K562 (cell line): ENCODE measurements around the gene C1QTNF5. TPM values are rescaled to one million over a fixed set of nuclear protein-coding genes. Genes with fewer than 3 reads are reported as not detected.

Experiments used
- CBX5 ChIP-seq: IDR thresholded peaks from 2 replicates; pipeline ENCODE4 v1.6.1; 2014; ENCODE audit warnings: low read depth, borderline replicate concordance
- CEBPB ChIP-seq: fragments of 450-650 bp; IDR thresholded peaks from 2 replicates; pipeline ENCODE4 v1.6.1; 2016; ENCODE audit warnings: missing genetic modification characterization, missing compliant biosample characterization
- DMBX1 ChIP-seq: fragments of 250-450 bp; sonication (Bioruptor Pico); IDR thresholded peaks from 2 replicates; pipeline ENCODE4 v1.8.0; 2022; ENCODE audit warnings: inconsistent platforms, mild to moderate bottlenecking, moderate library complexity, borderline replicate concordance
- DNMT1 ChIP-seq: fragments of 450-650 bp; IDR thresholded peaks from 2 replicates; pipeline ENCODE4 v1.6.1; 2016; ENCODE audit warnings: antibody characterized with exemption, mild to moderate bottlenecking
- ESRRB ChIP-seq: fragments of 250-450 bp; sonication (Bioruptor Pico); IDR thresholded peaks from 2 replicates; pipeline ENCODE4 v1.5.0; 2020; ENCODE audit warnings: mild to moderate bottlenecking, moderate library complexity, borderline replicate concordance
- HSF4 ChIP-seq: fragments of 250-450 bp; sonication (Bioruptor Pico); IDR thresholded peaks from 2 replicates; pipeline ENCODE4 v2.1.2; 2022; ENCODE audit warnings: mild to moderate bottlenecking, moderate library complexity, borderline replicate concordance
- JUNB ChIP-seq: fragments of 450-650 bp; formaldehyde crosslinking; conservative IDR thresholded peaks from 2 replicates; pipeline ENCODE4 v1.4.0; 2020; ENCODE audit warnings: mild to moderate bottlenecking
- KLF10 ChIP-seq: fragments of 250-450 bp; sonication (Bioruptor Pico); IDR thresholded peaks from 2 replicates; pipeline ENCODE4 v1.6.1; 2021; ENCODE audit warnings: matching md5 sums
- LCOR ChIP-seq: sonication (generic); formaldehyde crosslinking; IDR thresholded peaks from 2 replicates; pipeline ENCODE4 v1.8.0; 2022; ENCODE audit warnings: mild to moderate bottlenecking, missing genetic modification reagents
- MEF2D ChIP-seq: conservative IDR thresholded peaks from 2 replicates; pipeline ENCODE4 v1.6.1; 2016; ENCODE audit warnings: low read depth, missing genetic modification characterization, missing compliant biosample characterization
- NFXL1 ChIP-seq: fragments of 450-650 bp; formaldehyde crosslinking; IDR thresholded peaks from 2 replicates; pipeline ENCODE4 v1.4.0; 2021; ENCODE audit warnings: mild to moderate bottlenecking
- NFYB ChIP-seq: IDR thresholded peaks from 2 replicates; pipeline ENCODE4 v1.6.1; 2011; ENCODE audit warnings: mild to moderate bottlenecking, moderate library complexity; ENCODE audit not compliant: insufficient read length; ENCODE audit errors: extremely low read depth
- PHF8 ChIP-seq: fragments of 200-600 bp; sonication (generic); IDR thresholded peaks from 2 replicates; pipeline ENCODE4 v1.6.1; 2012; ENCODE audit warnings: mixed run types, mild to moderate bottlenecking, inconsistent platforms, low read length, moderate library complexity, borderline replicate concordance
- POLR2G ChIP-seq: fragments of 200-400 bp; formaldehyde crosslinking; IDR thresholded peaks from 2 replicates; pipeline ENCODE4 v1.6.1; 2017; ENCODE audit warnings: low read depth, mild to moderate bottlenecking, antibody characterized with exemption, low read length, moderate library complexity
- RBFOX2 ChIP-seq: fragments of 200-400 bp; formaldehyde crosslinking; IDR thresholded peaks from 2 replicates; pipeline ENCODE4 v1.6.1; 2017; ENCODE audit warnings: low read depth, mild to moderate bottlenecking, low read length, moderate library complexity
- SP2 ChIP-seq: IDR thresholded peaks from 2 replicates; pipeline ENCODE4 v1.6.1; 2011; ENCODE audit warnings: mild to moderate bottlenecking, low read depth, low read length, moderate library complexity; ENCODE audit not compliant: poor library complexity, severe bottlenecking; ENCODE audit errors: extremely low read depth
- TOE1 ChIP-seq, 2 experiments: fragments of 450-650 bp in 1 of 2; sonication (generic) in 1 of 2; formaldehyde crosslinking in 1 of 2; IDR thresholded peaks; 2 replicates each; pipeline versions ENCODE4 v1.7.1 to v1.8.0; 2016 to 2022; ENCODE audit warnings: borderline replicate concordance in 2 of 2, mild to moderate bottlenecking in 2 of 2, antibody characterized with exemption in 1 of 2, inconsistent platforms in 1 of 2, low read depth in 1 of 2, missing genetic modification reagents in 1 of 2, moderate library complexity in 1 of 2
- ZNF586 ChIP-seq: fragments of 450-650 bp; formaldehyde crosslinking; conservative IDR thresholded peaks from 2 replicates; pipeline ENCODE4 v1.4.0; 2020; ENCODE audit warnings: mild to moderate bottlenecking, moderate library complexity
- polyA plus RNA-seq, 8 experiments: library from polyadenylated mRNA; depleted of rRNA in 4 of 8; stranded (reverse) in 5 of 8; unstranded in 3 of 8; fragments of >200 nt; fragmentation: Nextera tagmentation in 2 of 8; fragmentation: Illumina TruSeq in 1 of 8; extraction: Ambion mirVana in 2 of 8; extraction: Trizol in 1 of 8; gene quantifications; 2 replicates each; pipeline versions ENCODE4 v1.2.1 to v1.2.3, GENCODE V29; 2011 to 2014; ENCODE audit warnings: inconsistent platforms in 1 of 8, missing spikeins in 1 of 8
- total RNA-seq, 7 experiments: library from RNA; depleted of rRNA in 6 of 7; stranded (reverse); fragments of >200 nt in 6 of 7; fragmentation: Illumina TruSeq in 2 of 7; extraction: Trizol in 2 of 7; gene quantifications; 2 replicates each; pipeline versions ENCODE4 v1.2.1 to v1.2.3, GENCODE V29; 2011 to 2021; ENCODE audit warnings: low replicate concordance in 1 of 7
- TF ChIP-seq, protein P1 (sequence below): sonication (generic); formaldehyde crosslinking; IDR thresholded peaks from 2 replicates; pipeline ENCODE4 v1.8.0; 2022; ENCODE audit warnings: missing genetic modification reagents, mild to moderate bottlenecking, moderate library complexity, borderline replicate concordance
- TF ChIP-seq, protein P2 (sequence below): sonication (generic); formaldehyde crosslinking; IDR thresholded peaks from 2 replicates; pipeline ENCODE4 v1.9.0; 2022; ENCODE audit warnings: mild to moderate bottlenecking, missing genetic modification reagents
- TF ChIP-seq, protein P3 (sequence below): fragments of 250-450 bp; sonication (Bioruptor Pico); IDR thresholded peaks from 2 replicates; pipeline ENCODE4 v1.5.0; 2021; ENCODE audit warnings: mild to moderate bottlenecking, moderate library complexity
- TF ChIP-seq, protein P4 (sequence below): fragments of 450-650 bp; IDR thresholded peaks from 2 replicates; pipeline ENCODE4 v1.6.1; 2016; ENCODE audit warnings: low read depth, mild to moderate bottlenecking, moderate library complexity

The C1QTNF5 gene
- total and polyA plus RNA-seq, 9 of the 15 experiments (the other 6 are each of a cell fraction or from before 2014, with no cell fraction given) = 0.07 to 0.76 (median 0.24) TPM; not detected in 1

DNA sequence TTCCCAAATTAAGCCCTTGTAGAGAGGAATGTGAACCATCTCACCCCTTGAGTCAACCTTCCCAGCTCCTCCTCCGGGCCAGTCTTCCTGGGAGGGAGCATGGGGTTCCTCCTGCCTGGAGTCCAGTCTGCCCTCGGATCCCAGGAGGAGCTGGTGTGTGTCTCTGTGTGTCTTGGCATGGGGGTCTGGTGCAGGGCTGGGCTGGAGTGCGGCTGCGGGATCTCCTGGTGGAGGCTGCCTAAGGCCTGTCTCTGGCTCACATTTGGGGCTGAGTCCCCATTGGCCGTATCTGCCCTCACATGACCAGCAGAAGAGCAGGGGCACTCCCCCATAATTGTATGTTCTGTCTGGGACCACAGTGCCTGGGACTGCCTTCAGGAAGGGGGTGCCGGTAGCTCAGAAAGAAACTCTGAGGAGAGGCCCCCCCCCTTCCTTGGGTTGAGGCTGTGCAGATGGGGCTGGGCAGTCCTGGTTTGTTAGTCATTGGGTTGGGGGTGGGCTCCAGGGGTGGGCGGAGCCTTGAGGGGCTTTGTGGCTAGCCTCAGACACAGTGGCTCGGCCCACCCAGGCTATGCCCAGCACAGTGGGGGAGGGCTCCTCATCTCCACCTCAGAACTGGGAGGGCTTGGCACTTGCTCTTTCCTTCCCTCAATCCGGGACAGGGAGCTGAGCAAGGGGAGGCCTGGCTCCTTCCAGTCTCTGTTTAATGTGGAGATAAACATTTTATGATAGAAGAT is 2.9 kb downstream of the C1QTNF5 start (continued):
- TF ChIP-seq POLR2G = peak; percentile 38; the same call in 1 of the 2 replicates
- TF ChIP-seq JUNB (CRISPR knock-in tag) = no peak
- TF ChIP-seq ZNF586 = no peak
- TF ChIP-seq PHF8 = no peak
- TF ChIP-seq HSF4 (CRISPR knock-in tag) = no peak
- TF ChIP-seq CBX5 = no peak
- TF ChIP-seq MEF2D (tag) = no peak
- no peak for TF ChIP-seq KLF10
- TF ChIP-seq, protein P1, sequence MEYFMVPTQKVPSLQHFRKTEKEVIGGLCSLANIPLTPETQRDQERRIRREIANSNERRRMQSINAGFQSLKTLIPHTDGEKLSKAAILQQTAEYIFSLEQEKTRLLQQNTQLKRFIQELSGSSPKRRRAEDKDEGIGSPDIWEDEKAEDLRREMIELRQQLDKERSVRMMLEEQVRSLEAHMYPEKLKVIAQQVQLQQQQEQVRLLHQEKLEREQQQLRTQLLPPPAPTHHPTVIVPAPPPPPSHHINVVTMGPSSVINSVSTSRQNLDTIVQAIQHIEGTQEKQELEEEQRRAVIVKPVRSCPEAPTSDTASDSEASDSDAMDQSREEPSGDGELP (CRISPR knock-in tag) = peak; percentile 8; the same call in 1 of the 2 replicates
- TF ChIP-seq, protein P2, sequence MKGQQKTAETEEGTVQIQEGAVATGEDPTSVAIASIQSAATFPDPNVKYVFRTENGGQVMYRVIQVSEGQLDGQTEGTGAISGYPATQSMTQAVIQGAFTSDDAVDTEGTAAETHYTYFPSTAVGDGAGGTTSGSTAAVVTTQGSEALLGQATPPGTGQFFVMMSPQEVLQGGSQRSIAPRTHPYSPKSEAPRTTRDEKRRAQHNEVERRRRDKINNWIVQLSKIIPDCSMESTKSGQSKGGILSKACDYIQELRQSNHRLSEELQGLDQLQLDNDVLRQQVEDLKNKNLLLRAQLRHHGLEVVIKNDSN = peak; percentile 83
- TF ChIP-seq RBFOX2 = peak; percentile 32; the same call in 1 of the 2 replicates
- TF ChIP-seq NFYB = peak; percentile 37
- TF ChIP-seq, protein P3, sequence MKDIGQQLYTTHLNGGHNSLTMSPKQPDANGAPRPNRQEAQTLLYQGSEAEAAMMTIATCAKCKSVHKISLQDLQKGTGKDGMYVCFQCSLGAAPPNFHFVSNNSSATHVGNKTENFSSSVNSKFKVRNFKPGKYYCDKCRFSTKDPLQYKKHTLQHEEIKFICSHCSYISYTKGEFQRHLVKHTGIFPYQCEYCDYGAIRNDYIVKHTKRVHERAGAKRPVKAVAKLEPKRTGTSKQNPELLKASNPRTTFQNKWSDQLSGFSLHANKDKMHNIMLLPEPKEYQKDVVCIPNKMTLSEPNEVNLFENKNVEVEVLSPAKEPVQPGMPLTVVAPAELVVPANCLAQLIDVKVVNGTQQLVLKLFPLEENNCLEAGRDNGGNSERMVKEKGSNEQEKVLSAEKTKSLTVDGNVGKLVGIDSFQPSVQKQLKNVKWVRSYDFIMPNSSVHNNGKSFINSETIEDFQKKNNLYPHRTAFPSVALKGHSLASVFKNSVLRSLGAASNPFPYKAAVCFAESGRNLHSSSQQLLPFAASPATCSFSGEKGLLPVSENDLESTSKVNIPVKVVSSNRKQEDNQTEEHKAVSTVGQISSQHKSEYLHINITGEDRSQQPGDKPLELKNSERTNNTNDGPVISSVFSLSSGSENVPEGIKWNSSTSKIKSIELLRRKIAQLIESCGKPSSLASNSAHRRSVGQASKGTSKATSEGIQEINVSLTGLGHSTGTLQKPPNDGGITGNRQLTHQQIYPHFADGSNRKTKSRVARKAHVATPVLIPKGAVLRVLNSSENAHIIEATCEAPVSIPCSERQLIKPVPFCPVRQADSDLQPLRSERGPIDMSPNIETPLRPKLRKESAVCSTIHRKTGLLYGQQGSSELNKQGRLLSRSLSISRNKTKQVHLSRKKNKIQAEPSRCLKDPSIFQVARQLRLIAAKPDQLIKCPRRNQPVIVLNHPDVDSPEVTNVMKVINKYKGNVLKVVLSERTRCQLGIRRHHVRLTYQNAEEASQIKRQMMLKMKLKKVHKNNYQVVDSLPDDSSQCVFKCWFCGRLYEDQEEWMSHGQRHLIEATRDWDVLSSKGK = no peak
- no peak for TF ChIP-seq CEBPB (tag)
- no peak for TF ChIP-seq SP2
- no peak for TF ChIP-seq NFXL1
- TF ChIP-seq LCOR (CRISPR knock-in tag) = 0 out of 2 replicates have a peak, but pooled peaks have one; percentile 67
- TF ChIP-seq TOE1 (IDR thresholded peaks at IDR 0.05; ENCODE audit: borderline replicate concordance) = no peak
- TF ChIP-seq TOE1 (CRISPR knock-in tag; IDR thresholded peaks at IDR 0.05; ENCODE audit: borderline replicate concordance, low read depth) = no peak
- TF ChIP-seq, protein P4, sequence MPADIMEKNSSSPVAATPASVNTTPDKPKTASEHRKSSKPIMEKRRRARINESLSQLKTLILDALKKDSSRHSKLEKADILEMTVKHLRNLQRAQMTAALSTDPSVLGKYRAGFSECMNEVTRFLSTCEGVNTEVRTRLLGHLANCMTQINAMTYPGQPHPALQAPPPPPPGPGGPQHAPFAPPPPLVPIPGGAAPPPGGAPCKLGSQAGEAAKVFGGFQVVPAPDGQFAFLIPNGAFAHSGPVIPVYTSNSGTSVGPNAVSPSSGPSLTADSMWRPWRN = no peak
- no peak for TF ChIP-seq DMBX1 (CRISPR knock-in tag)
- no peak for TF ChIP-seq DNMT1
- no peak for TF ChIP-seq ESRRB (CRISPR knock-in tag)
